HCT116 (cell line): ENCODE data around the gene TMEM242. TPM values are rescaled to one million over a fixed set of nuclear protein-coding genes. Genes with fewer than 3 reads are reported as not detected.

Experiments used
- ATAC-seq: fragments of 200-7000 bp; cut with Tn5 transposase; 2 replicates; pipeline ENCODE4 v1.9.1; 2020; ENCODE audit warnings: mild to moderate bottlenecking, moderate library complexity
- BruUV-seq: library from RNA; stranded (reverse); fragments of 400-500 nt; replicated peaks from 2 replicates; lab custom pipeline; 2021; lab: Mats Ljungman, UMichigan
- CTCF ChIA-PET: fragments of 300-600 bp; sonication (Branson Sonifier 250); formaldehyde crosslinking; loops from one replicate; lab custom pipeline; 2021; ENCODE audit warnings: antibody characterized with exemption; lab: Charles Lee
- POLR2A ChIA-PET: fragments of 300-600, 350-600 bp; sonication (Branson Sonifier 250); formaldehyde crosslinking; loops from one replicate; lab custom pipeline; 2021; ENCODE audit warnings: antibody characterized with exemption; lab: Charles Lee
- RAD21 ChIA-PET, 2 experiments: fragments of 300-600 bp; sonication (Branson Sonifier 250); formaldehyde crosslinking; loops; one replicate each; lab custom pipeline; 2023; ENCODE audit warnings: low total read pairs in 2 of 2; ENCODE audit not compliant: uncharacterized antibody in 2 of 2, unreplicated experiment in 2 of 2, low non-redundant PET in 1 of 2; lab: Charles Lee
- DNase-seq: peaks from one replicate; pipeline ENCODE4 v3.0.0-alpha.2; 2010; ENCODE audit warnings: low read depth, low spot score
- H2AFZ ChIP-seq: fragments of 200-600 bp; shearing (Covaris generic), sonication (generic); 2 replicates; pipeline ENCODE4 v1.6.1; 2017; ENCODE audit warnings: low read depth, mixed run types, mixed read lengths, antibody characterized with exemption, low read length; ENCODE audit not compliant: poor library complexity, severe bottlenecking
- H3K27ac ChIP-seq: 2 replicates; pipeline ENCODE4 v1.5.1; 2012; ENCODE audit warnings: low read depth, low read length
- H3K27me3 ChIP-seq: fragments of 200-600 bp; sonication (generic); 2 replicates; pipeline ENCODE4 v1.6.1; 2016; ENCODE audit warnings: mixed run types, low read length, mixed read lengths; ENCODE audit not compliant: insufficient read depth
- H3K36me3 ChIP-seq, 2 experiments: fragments of 200-500 bp in 1 of 2; fragments of 200-600 bp in 1 of 2; sonication (Bioruptor generic) in 1 of 2; sonication (generic) in 1 of 2; 2 replicates each; pipeline versions ENCODE4 v1.5.1 to v1.6.1; 2014 to 2016; ENCODE audit warnings: low read length in 2 of 2, inconsistent platforms in 1 of 2, mixed read lengths in 1 of 2, mixed run types in 1 of 2; ENCODE audit not compliant: insufficient read depth in 2 of 2, control insufficient read depth in 1 of 2
- H3K4me1 ChIP-seq, 2 experiments: fragments of 200-600 bp in 1 of 2; sonication (generic) in 1 of 2; 2 replicates each; pipeline versions ENCODE4 v1.5.1 to v1.6.1; 2012 to 2017; ENCODE audit warnings: low read length in 2 of 2, inconsistent platforms in 1 of 2, mild to moderate bottlenecking in 1 of 2, mixed read lengths in 1 of 2, mixed run types in 1 of 2, moderate library complexity in 1 of 2; ENCODE audit not compliant: insufficient read depth in 2 of 2, control insufficient read depth in 1 of 2
- H3K4me2 ChIP-seq: fragments of 200-600 bp; sonication (generic); 2 replicates; pipeline ENCODE4 v1.6.1; 2017; ENCODE audit warnings: mixed run types, low read length, mixed read lengths
- H3K4me3 ChIP-seq, 2 experiments: fragments of 200-600 bp in 1 of 2; sonication (generic) in 1 of 2; replicated peaks in 1 of 2; 2 replicates each; pipeline ENCODE4 v1.5.1; 2011 to 2016; ENCODE audit warnings: low read length in 2 of 2, control low read depth in 1 of 2, low read depth in 1 of 2, mild to moderate bottlenecking in 1 of 2, mixed read lengths in 1 of 2, mixed run types in 1 of 2
- H3K79me2 ChIP-seq: fragments of 200-600 bp; sonication (generic); 2 replicates; pipeline ENCODE4 v1.6.1; 2017; ENCODE audit warnings: mild to moderate bottlenecking, mixed run types, low read length, moderate library complexity, mixed read lengths; ENCODE audit not compliant: insufficient read depth
- H3K9ac ChIP-seq: fragments of 200-600 bp; sonication (generic); 2 replicates; pipeline ENCODE4 v1.6.1; 2016; ENCODE audit warnings: low read length, mixed read lengths
- H3K9me2 ChIP-seq: fragments of 200-600 bp; sonication (generic), shearing (Covaris generic); 2 replicates; pipeline ENCODE4 v1.6.1; 2017; ENCODE audit warnings: mixed run types, mild to moderate bottlenecking, moderate library complexity; ENCODE audit not compliant: insufficient read depth
- H3K9me3 ChIP-seq, 2 experiments: fragments of 200-500 bp in 1 of 2; fragments of 200-600 bp in 1 of 2; sonication (Bioruptor generic) in 1 of 2; sonication (generic) in 1 of 2; 2 replicates each; pipeline ENCODE4 v1.6.1; 2014 to 2017; ENCODE audit warnings: low read length in 2 of 2, mixed read lengths in 2 of 2, inconsistent platforms in 1 of 2, low read depth in 1 of 2, mild to moderate bottlenecking in 1 of 2, mixed run types in 1 of 2, moderate library complexity in 1 of 2; ENCODE audit not compliant: control insufficient read depth in 1 of 2, insufficient read depth in 1 of 2
- H4K20me1 ChIP-seq: fragments of 200-600 bp; sonication (generic), shearing (Covaris generic); 2 replicates; pipeline ENCODE4 v1.6.1; 2017; ENCODE audit warnings: mixed run types, mild to moderate bottlenecking, moderate library complexity; ENCODE audit not compliant: insufficient read depth
- CEBPB ChIP-seq: IDR thresholded peaks from 2 replicates; pipeline ENCODE4 v1.6.1; 2012; ENCODE audit warnings: low read depth
- EGR1 ChIP-seq: IDR thresholded peaks from 2 replicates; pipeline ENCODE4 v1.6.1; 2012; ENCODE audit warnings: low read depth
- ELF1 ChIP-seq: IDR thresholded peaks from 2 replicates; pipeline ENCODE4 v1.6.1; 2012; ENCODE audit warnings: low read depth, borderline replicate concordance
- FOSL1 ChIP-seq: IDR thresholded peaks from 2 replicates; pipeline ENCODE4 v1.6.1; 2012; ENCODE audit warnings: low read depth
- POLR2AphosphoS5 ChIP-seq: IDR thresholded peaks from 2 replicates; pipeline ENCODE4 v1.6.1; 2011; ENCODE audit warnings: mild to moderate bottlenecking, low read depth, low read length, moderate library complexity
- RAD21 ChIP-seq: IDR thresholded peaks from 2 replicates; pipeline ENCODE4 v1.6.1; 2012; ENCODE audit warnings: low read depth, mild to moderate bottlenecking
- SIN3A ChIP-seq: IDR thresholded peaks from 2 replicates; pipeline ENCODE4 v1.6.1; 2012; ENCODE audit warnings: low read depth
- SP1 ChIP-seq: IDR thresholded peaks from 2 replicates; pipeline ENCODE4 v1.6.1; 2012; ENCODE audit warnings: low read depth
- ZNF274 ChIP-seq: fragments of 200-500 bp; sonication (Bioruptor generic); IDR thresholded peaks from 2 replicates; pipeline ENCODE4 v1.6.1; 2014; ENCODE audit warnings: mild to moderate bottlenecking, low read depth, low read length, inconsistent platforms
- intact Hi-C: fragments of 100-400 bp; cut with micrococcal nuclease; formaldehyde crosslinking; loops from 2 replicates; pipeline ENCODE4 v1.10.0; 2022
- total RNA-seq: library from RNA; stranded (reverse); gene quantifications from one replicate; pipeline ENCODE4 v1.2.1, GENCODE V29; 2021; ENCODE audit not compliant: unreplicated experiment
- TF ChIP-seq, protein P1 (sequence below), 3 experiments: fragments of 200-600 bp in 1 of 3; sonication (generic) in 1 of 3; IDR thresholded peaks in 2 of 3; conservative IDR thresholded peaks in 1 of 3; 2 replicates each; pipeline ENCODE4 v1.5.1; 2012 to 2017; ENCODE audit warnings: low read depth in 2 of 3, low read length in 2 of 3, antibody characterized with exemption in 1 of 3, borderline replicate concordance in 1 of 3, control low read depth in 1 of 3, mild to moderate bottlenecking in 1 of 3, mixed read lengths in 1 of 3, mixed run types in 1 of 3, moderate library complexity in 1 of 3; ENCODE audit not compliant: insufficient read depth in 1 of 3
- TF ChIP-seq, protein P2 (sequence below): IDR thresholded peaks from 2 replicates; pipeline ENCODE4 v1.6.1; 2012; ENCODE audit warnings: low read depth

TMEM242 gene
- total RNA-seq, 1 experiment from 2014 or later = 11.6 TPM

DNA sequence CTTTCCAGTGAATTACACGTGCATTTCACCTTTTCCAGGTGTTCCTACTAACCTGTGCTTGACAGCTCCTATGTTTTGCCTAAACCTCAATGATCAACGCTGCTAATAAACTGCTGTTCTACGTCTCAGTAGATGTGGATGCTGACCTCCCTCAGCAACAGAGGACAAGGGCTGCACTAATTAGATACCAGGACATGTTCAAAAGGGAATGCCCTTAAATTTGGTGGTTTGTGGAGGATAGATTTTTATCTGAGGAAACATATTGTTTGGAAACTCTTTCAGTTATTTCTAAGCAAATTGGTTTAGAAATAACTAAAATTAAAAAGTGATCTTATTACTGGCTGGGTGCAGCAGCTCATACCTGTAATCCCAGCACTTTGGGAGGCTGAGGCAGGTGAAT lies 38.6 kb upstream of the TMEM242 start:
- intact Hi-C loops = no loop called here
- no peaks in the 10 kb centered on the region for H3K9me3 ChIP-seq
- BruUV-seq = no TSS peak
- no peaks in the 10 kb centered on the region for H3K36me3 ChIP-seq
- CTCF ChIA-PET = no interaction called here
- RAD21 ChIA-PET = no interaction called here
- H4K20me1 ChIP-seq = no peaks in the 10 kb centered on the region
- H2AFZ ChIP-seq = no peak overlapping the region
- POLR2A ChIA-PET = no interaction called here
- ATAC-seq = no peak
- H3K9me2 ChIP-seq = no peaks in the 10 kb centered on the region
- H3K27ac ChIP-seq = no peak overlapping the region
- no peak overlapping the region for H3K4me2 ChIP-seq
- H3K27me3 ChIP-seq = no peaks in the 10 kb centered on the region
- H3K9ac ChIP-seq = no peak overlapping the region
- no peak for TF ChIP-seq EGR1
- TF ChIP-seq POLR2AphosphoS5 = no peak
- TF ChIP-seq ZNF274 = no peak
- no peak for TF ChIP-seq SIN3A
- TF ChIP-seq, protein P1, sequence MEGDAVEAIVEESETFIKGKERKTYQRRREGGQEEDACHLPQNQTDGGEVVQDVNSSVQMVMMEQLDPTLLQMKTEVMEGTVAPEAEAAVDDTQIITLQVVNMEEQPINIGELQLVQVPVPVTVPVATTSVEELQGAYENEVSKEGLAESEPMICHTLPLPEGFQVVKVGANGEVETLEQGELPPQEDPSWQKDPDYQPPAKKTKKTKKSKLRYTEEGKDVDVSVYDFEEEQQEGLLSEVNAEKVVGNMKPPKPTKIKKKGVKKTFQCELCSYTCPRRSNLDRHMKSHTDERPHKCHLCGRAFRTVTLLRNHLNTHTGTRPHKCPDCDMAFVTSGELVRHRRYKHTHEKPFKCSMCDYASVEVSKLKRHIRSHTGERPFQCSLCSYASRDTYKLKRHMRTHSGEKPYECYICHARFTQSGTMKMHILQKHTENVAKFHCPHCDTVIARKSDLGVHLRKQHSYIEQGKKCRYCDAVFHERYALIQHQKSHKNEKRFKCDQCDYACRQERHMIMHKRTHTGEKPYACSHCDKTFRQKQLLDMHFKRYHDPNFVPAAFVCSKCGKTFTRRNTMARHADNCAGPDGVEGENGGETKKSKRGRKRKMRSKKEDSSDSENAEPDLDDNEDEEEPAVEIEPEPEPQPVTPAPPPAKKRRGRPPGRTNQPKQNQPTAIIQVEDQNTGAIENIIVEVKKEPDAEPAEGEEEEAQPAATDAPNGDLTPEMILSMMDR (IDR thresholded peaks at IDR 0.05 in 2 of 3, conservative IDR thresholded peaks at IDR 0.05 in 1 of 3; ENCODE audit: borderline replicate concordance in 1 of 3, insufficient read depth in 1 of 3, low read depth in 2 of 3, low read length in 2 of 3) = no peak
- TF ChIP-seq, protein P2, sequence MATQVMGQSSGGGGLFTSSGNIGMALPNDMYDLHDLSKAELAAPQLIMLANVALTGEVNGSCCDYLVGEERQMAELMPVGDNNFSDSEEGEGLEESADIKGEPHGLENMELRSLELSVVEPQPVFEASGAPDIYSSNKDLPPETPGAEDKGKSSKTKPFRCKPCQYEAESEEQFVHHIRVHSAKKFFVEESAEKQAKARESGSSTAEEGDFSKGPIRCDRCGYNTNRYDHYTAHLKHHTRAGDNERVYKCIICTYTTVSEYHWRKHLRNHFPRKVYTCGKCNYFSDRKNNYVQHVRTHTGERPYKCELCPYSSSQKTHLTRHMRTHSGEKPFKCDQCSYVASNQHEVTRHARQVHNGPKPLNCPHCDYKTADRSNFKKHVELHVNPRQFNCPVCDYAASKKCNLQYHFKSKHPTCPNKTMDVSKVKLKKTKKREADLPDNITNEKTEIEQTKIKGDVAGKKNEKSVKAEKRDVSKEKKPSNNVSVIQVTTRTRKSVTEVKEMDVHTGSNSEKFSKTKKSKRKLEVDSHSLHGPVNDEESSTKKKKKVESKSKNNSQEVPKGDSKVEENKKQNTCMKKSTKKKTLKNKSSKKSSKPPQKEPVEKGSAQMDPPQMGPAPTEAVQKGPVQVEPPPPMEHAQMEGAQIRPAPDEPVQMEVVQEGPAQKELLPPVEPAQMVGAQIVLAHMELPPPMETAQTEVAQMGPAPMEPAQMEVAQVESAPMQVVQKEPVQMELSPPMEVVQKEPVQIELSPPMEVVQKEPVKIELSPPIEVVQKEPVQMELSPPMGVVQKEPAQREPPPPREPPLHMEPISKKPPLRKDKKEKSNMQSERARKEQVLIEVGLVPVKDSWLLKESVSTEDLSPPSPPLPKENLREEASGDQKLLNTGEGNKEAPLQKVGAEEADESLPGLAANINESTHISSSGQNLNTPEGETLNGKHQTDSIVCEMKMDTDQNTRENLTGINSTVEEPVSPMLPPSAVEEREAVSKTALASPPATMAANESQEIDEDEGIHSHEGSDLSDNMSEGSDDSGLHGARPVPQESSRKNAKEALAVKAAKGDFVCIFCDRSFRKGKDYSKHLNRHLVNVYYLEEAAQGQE = no peak
- TF ChIP-seq ELF1 = no peak
- TF ChIP-seq RAD21 = no peak
- TF ChIP-seq CEBPB = no peak
- no peak for TF ChIP-seq SP1
- TF ChIP-seq FOSL1 = no peak
- no peaks in the 10 kb centered on the region for H3K4me1 ChIP-seq
- no peaks in the 10 kb centered on the region for H3K79me2 ChIP-seq
- no peak overlapping the region for H3K4me3 ChIP-seq
- DNase-seq = no peak
